ENCODE measurements around the gene ZNF76.
"Not testable (repeated sequence)": the region's sequence is repeated elsewhere in the genome, so short reads cannot be mapped to it uniquely, and the experiment has no call there.

Gene ZNF76

DNA sequence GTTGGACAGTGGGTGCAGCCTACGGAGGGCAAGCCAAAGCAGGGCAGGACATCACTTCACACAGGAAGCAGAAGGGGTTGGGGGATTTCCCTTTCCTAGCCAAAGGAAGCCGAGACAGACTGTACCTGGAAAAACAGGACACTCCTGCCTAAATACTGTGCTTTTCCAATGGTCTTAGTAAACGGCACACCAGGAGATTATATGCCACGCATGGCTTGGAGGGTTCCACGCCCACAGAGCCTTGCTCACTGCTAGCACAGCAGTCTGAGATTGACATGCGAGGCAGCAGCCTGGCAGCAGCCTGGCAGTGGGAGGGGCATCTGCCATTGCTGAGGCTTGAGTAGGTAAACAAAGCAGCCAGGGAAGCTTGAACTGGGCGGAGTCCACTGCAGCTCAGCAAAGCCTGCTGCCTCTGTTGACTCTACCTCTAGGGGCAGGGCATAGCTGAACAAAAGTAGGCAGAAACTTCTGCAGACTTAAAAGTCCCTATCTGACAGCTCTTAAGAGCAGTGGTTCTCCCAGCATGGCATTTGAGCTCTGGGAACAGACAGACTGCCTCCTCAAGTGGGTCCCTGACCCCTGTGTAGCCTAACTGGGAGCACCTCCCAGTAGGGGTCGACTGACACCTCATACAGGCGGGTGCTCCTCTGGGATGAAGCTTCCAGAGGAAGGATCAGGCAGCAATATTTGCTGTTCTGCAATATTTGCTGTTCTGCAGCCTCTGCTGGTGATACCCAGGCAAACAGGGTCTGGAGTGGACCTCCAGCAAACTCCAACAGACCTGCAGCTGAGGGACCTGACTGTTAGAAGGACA, 72.7 kb downstream of the ZNF76 start:
- H2BK120ac ChIP-seq (ENCODE audit: low read depth, low read length); H2AFZ ChIP-seq (ENCODE audit: low read depth, low read length); H3K23ac ChIP-seq (ENCODE audit: low read length in 2 of 2); H4K91ac ChIP-seq (ENCODE audit: low read length); H3K9ac ChIP-seq (ENCODE audit: low read length); H3K18ac ChIP-seq (ENCODE audit: low read depth in 1 of 2, low read length in 2 of 2); H4K8ac ChIP-seq (ENCODE audit: low read length); H3K9me3 ChIP-seq (ENCODE audit: control insufficient read depth, low read length); H3K4me2 ChIP-seq (ENCODE audit: low read length, poor library complexity, severe bottlenecking); H3K4ac ChIP-seq (ENCODE audit: low read depth in 1 of 2, low read length in 2 of 2); H2BK5ac ChIP-seq (ENCODE audit: low read depth, low read length, poor library complexity, severe bottlenecking); H3K4me1 ChIP-seq (ENCODE audit: control insufficient read depth, insufficient read depth, low read depth, low read length); H3K4me3 ChIP-seq (ENCODE audit: insufficient read depth in 1 of 2, low read depth in 1 of 2, low read length in 2 of 2); H3K36me3 ChIP-seq (ENCODE audit: control insufficient read depth in 1 of 2, insufficient read depth in 2 of 2, low read depth in 1 of 2, low read length in 2 of 2); H2BK15ac ChIP-seq (ENCODE audit: low read depth, poor library complexity, severe bottlenecking); H3K14ac ChIP-seq (ENCODE audit: low read length in 2 of 2); H3K79me1 ChIP-seq (replicated peaks; ENCODE audit: low read length, poor library complexity, severe bottlenecking); H3K27ac ChIP-seq (ENCODE audit: low read length, poor library complexity, severe bottlenecking); DNase-seq; H2AK5ac ChIP-seq (ENCODE audit: low read length, severe bottlenecking); H2BK12ac ChIP-seq (ENCODE audit: low read length in 2 of 2): not testable (repeated sequence)
- peaks cover 0 to 12% of the 10 kb centered on the region in 2 experiments for H3K27me3 ChIP-seq (ENCODE audit: control insufficient read depth in 1 of 2, insufficient read depth in 1 of 2, low read length in 2 of 2)
- 79% methylated on average over 9 of the region's 9 CpGs for WGBS

- 91% methylated on average over 11 of the region's 13 CpGs for WGBS
- H3K9ac ChIP-seq (ENCODE audit: low read length): no peak overlapping the region
Observed at GRCh38 chr6:35341557-35341956, 82.0 kb downstream of the ZNF76 start.

GRCh38 chr6:35342258-35343091, 82.9 kb downstream of the ZNF76 start, which contains the start of gene PPARD:
Gene PPARD (plus strand): TSS chr6:35342558. CDS start chr6:35411088, 68,530 bp downstream.
- H2BK5ac ChIP-seq (ENCODE audit: low read depth, low read length, poor library complexity, severe bottlenecking): no peak within 1 kb of the TSS
- no peak within 1 kb of the TSS for H3K27ac ChIP-seq (ENCODE audit: low read length, poor library complexity, severe bottlenecking)
- H3K79me1 ChIP-seq (replicated peaks; ENCODE audit: low read length, poor library complexity, severe bottlenecking): peaks cover 37% of the 10 kb centered on the region
- H4K8ac ChIP-seq (ENCODE audit: low read length): peak within 1 kb of the TSS; percentile 76
- H4K91ac ChIP-seq (ENCODE audit: low read length): no peak within 1 kb of the TSS
- H3K36me3 ChIP-seq (ENCODE audit: control insufficient read depth in 1 of 2, insufficient read depth in 2 of 2, low read depth in 1 of 2, low read length in 2 of 2): peaks cover 11 to 23% of the 10 kb centered on the region in 2 experiments
- DNase-seq: peak; percentile 94
- H2BK120ac ChIP-seq (ENCODE audit: low read depth, low read length): peak within 1 kb of the TSS; percentile 29
- peak within 1 kb of the TSS; percentile 60 for H2BK15ac ChIP-seq (ENCODE audit: low read depth, poor library complexity, severe bottlenecking)
- no peaks in the 10 kb centered on the region for H3K9me3 ChIP-seq (ENCODE audit: control insufficient read depth, low read length)
- peak within 1 kb of the TSS in 1 of 2 experiments; percentile 92 for H3K4ac ChIP-seq (ENCODE audit: low read depth in 1 of 2, low read length in 2 of 2)
- H3K4me3 ChIP-seq (ENCODE audit: insufficient read depth in 1 of 2, low read depth in 1 of 2, low read length in 2 of 2): peak within 1 kb of the TSS; percentile 88 to 93
- peak within 1 kb of the TSS; percentile 94 for H3K9ac ChIP-seq (ENCODE audit: low read length)
- H3K4me1 ChIP-seq (ENCODE audit: control insufficient read depth, insufficient read depth, low read depth, low read length): peaks cover 6% of the 10 kb centered on the region
- under 1% methylated on average over 69 of the region's 77 CpGs for WGBS
- peaks cover 0 to 5% of the 10 kb centered on the region in 2 experiments for H3K27me3 ChIP-seq (ENCODE audit: control insufficient read depth in 1 of 2, insufficient read depth in 1 of 2, low read length in 2 of 2)
- H2AFZ ChIP-seq (ENCODE audit: low read depth, low read length): peak within 1 kb of the TSS; percentile 97
- H3K18ac ChIP-seq (ENCODE audit: low read depth in 1 of 2, low read length in 2 of 2): peak within 1 kb of the TSS; percentile 45 to 90
- H2BK12ac ChIP-seq (ENCODE audit: low read length in 2 of 2): peak within 1 kb of the TSS in 1 of 2 experiments; percentile 71
- no peak within 1 kb of the TSS for H2AK5ac ChIP-seq (ENCODE audit: low read length, severe bottlenecking)
- peak within 1 kb of the TSS; percentile 98 for H3K4me2 ChIP-seq (ENCODE audit: low read length, poor library complexity, severe bottlenecking)
- peak within 1 kb of the TSS; percentile 34 to 87 for H3K23ac ChIP-seq (ENCODE audit: low read length in 2 of 2)
- H3K14ac ChIP-seq (ENCODE audit: low read length in 2 of 2): peak within 1 kb of the TSS; percentile 67 to 98

More at GRCh38 chr6:35341557-35341956, 82.0 kb downstream of the ZNF76 start:
- Histone ChIP-seq H3K27ac (ENCODE audit: low read length, poor library complexity, severe bottlenecking) (no peak overlapping the region), H3K4me2 (ENCODE audit: low read length, poor library complexity, severe bottlenecking) (no peak overlapping the region), H3K4me3 (ENCODE audit: insufficient read depth in 1 of 2, low read depth in 1 of 2, low read length in 2 of 2) (no peak overlapping the region), H4K91ac (ENCODE audit: low read length) (no peak overlapping the region), H4K8ac (ENCODE audit: low read length) (no peak overlapping the region), H2AK5ac (ENCODE audit: low read length, severe bottlenecking) (no peak overlapping the region), H2BK120ac (ENCODE audit: low read depth, low read length) (no peak overlapping the region), H2BK12ac (ENCODE audit: low read length in 2 of 2) (no peak overlapping the region), H3K4me1 (ENCODE audit: control insufficient read depth, insufficient read depth, low read depth, low read length) (peaks cover 6% of the 10 kb centered on the region), H2AFZ (ENCODE audit: low read depth, low read length) (no peak overlapping the region), H3K4ac (ENCODE audit: low read depth in 1 of 2, low read length in 2 of 2) (no peak overlapping the region), H2BK15ac (ENCODE audit: low read depth, poor library complexity, severe bottlenecking) (no peak overlapping the region), H2BK5ac (ENCODE audit: low read depth, low read length, poor library complexity, severe bottlenecking) (no peak overlapping the region), H3K79me1 (replicated peaks; ENCODE audit: low read length, poor library complexity, severe bottlenecking) (peaks cover 32% of the 10 kb centered on the region), H3K14ac (ENCODE audit: low read length in 2 of 2) (no peak overlapping the region), H3K18ac (ENCODE audit: low read depth in 1 of 2, low read length in 2 of 2) (no peak overlapping the region), H3K23ac (ENCODE audit: low read length in 2 of 2) (no peak overlapping the region), H3K9me3 (ENCODE audit: control insufficient read depth, low read length) (no peaks in the 10 kb centered on the region), H3K36me3 (ENCODE audit: control insufficient read depth in 1 of 2, insufficient read depth in 2 of 2, low read depth in 1 of 2, low read length in 2 of 2) (peaks cover 11 to 15% of the 10 kb centered on the region in 2 experiments), H3K27me3 (ENCODE audit: control insufficient read depth in 1 of 2, insufficient read depth in 1 of 2, low read length in 2 of 2) (peaks cover 0 to 5% of the 10 kb centered on the region in 2 experiments)
- no peak for DNase-seq
